GM19372 (cell line): Measurements from ENCODE around the gene CNNM4.

Experiments used
- ATAC-seq: cut with Tn5 transposase; IDR thresholded peaks from one replicate; pipeline ENCODE4 v1.9.1; 2021; ENCODE audit warnings: mild to moderate bottlenecking, low read depth, moderate library complexity; ENCODE audit not compliant: unreplicated experiment

CNNM4 gene

DNA sequence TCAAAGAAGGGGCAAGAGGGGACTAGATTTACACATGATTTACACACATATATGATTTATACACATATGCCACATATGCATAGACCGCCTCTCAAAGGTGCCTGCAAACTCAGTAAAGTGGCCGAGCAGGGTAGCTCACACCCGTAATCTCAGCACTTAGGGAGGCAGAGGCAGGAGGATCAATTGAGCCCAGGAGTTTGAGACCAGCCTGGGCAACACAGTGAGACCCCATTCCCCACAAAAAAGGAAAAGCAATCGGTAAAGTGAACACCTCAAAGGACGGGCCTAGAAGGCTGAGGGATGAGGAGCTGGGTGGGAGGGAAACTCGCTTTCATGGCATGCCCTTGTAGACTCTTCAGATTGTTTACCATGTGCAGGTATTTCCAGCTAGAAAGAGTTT lies 92.0 kb downstream of the CNNM4 start:
- no peak for ATAC-seq

DNA sequence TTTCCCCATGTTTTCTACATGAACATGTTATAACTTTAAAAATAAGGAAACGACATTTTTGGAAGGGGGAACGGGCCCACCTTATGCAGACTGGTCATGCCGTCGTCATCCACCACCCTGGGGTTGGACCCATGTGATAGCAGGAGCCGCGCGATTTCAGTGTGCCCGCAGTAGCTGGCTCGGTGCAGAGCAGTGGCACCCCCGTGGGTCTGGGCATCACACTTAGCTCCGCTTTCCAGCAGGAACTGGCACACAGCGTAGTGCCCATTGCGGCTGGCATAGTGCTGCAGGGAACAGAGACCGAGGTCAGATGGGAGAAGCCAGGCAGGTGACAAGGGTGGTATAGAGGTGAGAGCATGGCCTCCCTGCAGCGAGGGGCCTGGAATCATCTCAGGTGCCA lies 92.6 kb downstream of the CNNM4 start:
- no peak for ATAC-seq

GRCh38 chr2:96856776-96857666 lies 96.3 kb downstream of the CNNM4 start:
- peak; percentile 0 for ATAC-seq

GRCh38 chr2:96857667-96858372 lies 97.1 kb downstream of the CNNM4 start, which contains the start of gene ANKRD39:
ANKRD39 (minus strand) TSS chr2:96858016; CDS start chr2:96857987, 29 bp downstream.
- ATAC-seq = peak; percentile 91

GRCh38 chr2:96859099-96859649 lies 98.5 kb downstream of the CNNM4 start:
- no peak for ATAC-seq

GRCh38 chr2:96859681-96860064 lies 99.0 kb downstream of the CNNM4 start:
- no peak for ATAC-seq

DNA sequence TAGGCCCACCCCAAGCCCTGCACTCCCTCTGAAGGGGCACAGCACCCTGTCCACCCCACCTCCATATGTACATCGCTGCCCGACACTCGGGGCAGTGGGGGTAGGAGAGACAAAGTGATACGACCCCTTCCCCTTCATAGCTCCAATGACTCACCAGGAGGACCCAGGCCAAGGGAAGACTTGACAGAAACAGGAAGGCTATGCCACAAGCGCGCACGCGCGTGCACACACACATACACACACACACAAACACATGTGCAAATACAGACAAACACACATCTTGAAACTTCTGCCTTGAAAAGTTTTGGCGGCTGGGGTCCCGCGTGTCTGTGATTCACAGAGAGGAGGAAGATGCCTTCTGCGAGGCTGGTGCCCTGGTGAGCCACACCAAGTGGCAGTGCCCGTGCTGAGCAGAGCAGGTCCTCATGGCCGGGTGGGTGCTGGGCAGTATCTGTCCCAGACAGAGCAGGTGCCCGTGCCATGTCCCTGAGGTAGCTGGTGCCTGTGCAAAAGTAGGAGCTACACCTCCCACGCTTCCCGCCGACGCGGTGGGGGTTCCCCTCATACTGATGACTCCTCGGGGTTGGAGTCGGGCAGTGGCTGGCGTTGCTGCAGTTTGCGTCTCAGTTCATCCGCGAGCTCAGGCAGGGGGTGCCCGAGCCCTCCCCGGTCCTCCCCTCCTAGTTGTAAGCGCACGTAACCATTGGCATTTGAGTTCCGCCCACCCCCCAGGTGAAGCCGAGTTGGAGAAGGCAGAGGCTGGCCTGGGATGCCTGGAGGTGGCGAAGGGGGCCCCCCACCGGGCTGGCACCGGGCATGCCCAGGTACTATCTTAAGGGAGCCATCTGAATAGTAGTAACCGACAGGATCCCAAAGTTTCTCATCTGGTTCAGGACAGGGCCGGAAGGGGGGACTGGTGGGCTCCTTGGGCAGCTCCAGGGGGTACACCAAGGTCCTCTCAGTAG lies 99.6 kb downstream of the CNNM4 start:
- no peak for ATAC-seq

DNA sequence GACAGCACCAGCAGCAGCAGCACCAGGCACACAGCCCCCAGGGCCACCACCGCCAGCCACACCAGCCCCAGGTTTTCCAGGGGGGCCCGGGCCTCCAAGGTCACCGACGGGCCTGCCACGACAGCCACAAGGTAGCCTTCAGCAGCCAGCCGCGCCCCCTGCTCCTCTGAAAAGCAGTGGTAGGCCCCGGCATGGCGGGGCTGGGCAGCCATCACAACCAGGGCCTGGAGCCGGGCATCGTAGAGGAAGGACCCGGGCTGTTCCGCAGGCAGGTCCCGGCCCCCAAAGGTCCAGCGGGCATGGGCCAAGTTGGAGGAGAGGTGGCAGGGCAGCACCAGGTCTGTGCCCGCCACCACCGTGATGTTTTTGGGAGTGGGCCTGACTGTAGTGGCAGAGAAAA lies 100.4 kb downstream of the CNNM4 start:
- ATAC-seq = no peak
